Right lobe of liver (tissue), 4 donors: ENCODE measurements around the gene TMPRSS9.

Experiments
- CTCF ChIP-seq, 4 donors: fragments of 200-600 bp in 3 of 4; fragments of 450-650 bp in 1 of 4; IDR thresholded peaks; one replicate each; pipeline versions ENCODE4 v1.5.1 to v1.8.0; 2016 to 2022; ENCODE audit warnings: antibody characterized with exemption in 4 of 4, mild to moderate bottlenecking in 2 of 4
- POLR2A ChIP-seq: fragments of 450-650 bp; IDR thresholded peaks from one replicate; pipeline ENCODE4 v1.6.1; 2017; ENCODE audit warnings: antibody characterized with exemption, mild to moderate bottlenecking
- donor health status: DM: no; HTN: no; CAD: no.
- donor health status: DM: no; HTN: no; CAD: no.
- donor health status: DM: no; HTN: yes; CAD: no.

- TF ChIP-seq CTCF (IDR thresholded peaks at IDR 0.05), result no peak
- no peak for TF ChIP-seq POLR2A
These were observed 16.9 kb downstream of the TMPRSS9 start for GRCh38 chr19:2376784-2377519.
